ENCODE measurements around the gene SENP5. TPM values are rescaled to one million over a fixed set of nuclear protein-coding genes. Genes with fewer than 3 reads are reported as not detected.

Gene SENP5
- total and polyA plus RNA-seq, 9 of the 15 experiments (the other 6 are each of a cell fraction or from before 2014, with no cell fraction given), result 18.3 to 59.7 (median 35.8) TPM

GRCh38 chr3:196872316-196872715 lies 4.6 kb downstream of the SENP5 start:
- no peak for FAIRE-seq
- WGBS (ENCODE audit: insufficient coverage, low coverage, missing lambda C conversion rate), result 73% methylated on average over 4 of the region's 4 CpGs
- Histone ChIP-seq H3K9me1 (ENCODE audit: control insufficient read depth, insufficient read depth, low read length) (no peaks in the 10 kb centered on the region), H3K79me2 (ENCODE audit: control insufficient read depth, insufficient read depth, low read length) (peaks cover 92% of the 10 kb centered on the region), H2AFZ (ENCODE audit: low read depth, low read length) (no peak overlapping the region), H3K4me2 (ENCODE audit: insufficient read depth, low read length) (no peak overlapping the region), H3K27me3 (ENCODE audit: control insufficient read depth in 2 of 2, insufficient read depth in 2 of 2, low read length in 2 of 2) (no peaks in the 10 kb centered on the region), H3K9ac (ENCODE audit: insufficient read depth in 1 of 2, low read depth in 2 of 2, low read length in 2 of 2) (no peak overlapping the region), H3K36me3 (ENCODE audit: control insufficient read depth, insufficient read depth, low read length) (peaks cover 29% of the 10 kb centered on the region; the same call in 2 of the 3 replicates), H3K9me3 (replicated peaks; ENCODE audit: control insufficient read depth, insufficient read depth, low read depth, low read length) (no peaks in the 10 kb centered on the region), H3K4me1 (replicated peaks in 1 of 2; ENCODE audit: control insufficient read depth in 2 of 2, insufficient read depth in 2 of 2, low read length in 2 of 2) (peaks cover 0 to 17% of the 10 kb centered on the region in 2 experiments; a peak in 3 of 5 replicates), H3K4me3 (no peak overlapping the region), H3K27ac (ENCODE audit: extremely low read depth, low read depth, low read length) (no peak overlapping the region), H4K20me1 (replicated peaks; ENCODE audit: control insufficient read depth, insufficient read depth, low read length) (peaks cover 13% of the 10 kb centered on the region)
- ChIA-PET POLR2A (interaction anchor here (0.6 kb wide), 1 partner anchor 18 kb away, joined by 3 read pairs; no protein-coding TSS in a partner anchor), CTCF (ENCODE audit: low intra/inter-chr PET ratio) (no interaction called here)
- in situ Hi-C loops (cut with MboI), result no loop called here
- DNase-seq (ENCODE audit: extremely low read depth in 1 of 4, low spot score in 3 of 4), result no peak
- intact Hi-C loops (cut with micrococcal nuclease), result no loop called here
- ATAC-seq, result no peak
- BruUV-seq (replicated peaks), result no TSS peak
- no peak for TF ChIP-seq POLR3G (IDR thresholded peaks at IDR 0.05; ENCODE audit: extremely low read depth, insufficient read length, insufficient replicate concordance)
- no peak for TF ChIP-seq CREB5 (CRISPR knock-in tag; IDR thresholded peaks at IDR 0.05)
- TF ChIP-seq SNAPC5 (CRISPR knock-in tag; IDR thresholded peaks at IDR 0.05), result no peak
- no peak for TF ChIP-seq POLR2B (IDR thresholded peaks at IDR 0.05; ENCODE audit: low read depth, partially characterized antibody)
- TF ChIP-seq ARHGAP35 (IDR thresholded peaks at IDR 0.05; ENCODE audit: partially characterized antibody), result no peak
- TF ChIP-seq MBD2 (IDR thresholded peaks at IDR 0.05; ENCODE audit: borderline replicate concordance, low read depth), result no peak
- TF ChIP-seq CBFA2T3 (IDR thresholded peaks at IDR 0.05), result no peak
- no peak for TF ChIP-seq SMARCE1 (IDR thresholded peaks at IDR 0.05)
- no peak for TF ChIP-seq FOXO4 (CRISPR knock-in tag; IDR thresholded peaks at IDR 0.05)
- no peak for TF ChIP-seq KLF1 (tag; IDR thresholded peaks at IDR 0.05)
- no peak for TF ChIP-seq PML (IDR thresholded peaks at IDR 0.05; ENCODE audit: low read length)

Data from K562 (cell line).